HL-60 (cell line): ENCODE measurements around the gene AMFR.

Source experiments
- DNase-seq, 2 experiments: peaks; one replicate each; pipeline ENCODE4 v3.0.0-alpha.2; 2010 to 2020; ENCODE audit warnings: low read depth in 1 of 2, low spot score in 1 of 2
- H3K27ac ChIP-seq: fragments of 250-450 bp; sonication (Bioruptor Pico); replicated peaks from 2 replicates; pipeline ENCODE4 v1.5.1; 2020; ENCODE audit warnings: mild to moderate bottlenecking, moderate library complexity
- H3K27me3 ChIP-seq: fragments of 250-450 bp; sonication (Bioruptor Pico); 2 replicates; pipeline ENCODE4 v1.5.1; 2021; ENCODE audit warnings: mild to moderate bottlenecking, moderate library complexity; ENCODE audit not compliant: insufficient read depth, poor library complexity, severe bottlenecking
- H3K4me3 ChIP-seq: replicated peaks from 2 replicates; pipeline ENCODE4 v1.5.1; 2011; ENCODE audit warnings: mild to moderate bottlenecking, control low read depth, low read length; ENCODE audit not compliant: insufficient read depth
- CTCF ChIP-seq: IDR thresholded peaks from one replicate; pipeline ENCODE4 v1.5.1; 2011; ENCODE audit warnings: low read length, control low read depth, inconsistent platforms; ENCODE audit not compliant: insufficient read depth
- GABPA ChIP-seq: IDR thresholded peaks from 2 replicates; pipeline ENCODE4 v1.6.1; 2012; ENCODE audit warnings: low read depth
- POLR2AphosphoS5 ChIP-seq: IDR thresholded peaks from 2 replicates; pipeline ENCODE4 v1.6.1; 2012; ENCODE audit warnings: low read depth
- REST ChIP-seq: IDR thresholded peaks from 2 replicates; pipeline ENCODE4 v1.6.1; 2012; ENCODE audit warnings: low read depth; ENCODE audit not compliant: insufficient replicate concordance
- SPI1 ChIP-seq: IDR thresholded peaks from 2 replicates; pipeline ENCODE4 v1.6.1; 2012; ENCODE audit warnings: low read depth, mild to moderate bottlenecking, borderline replicate concordance

Gene AMFR

GRCh38 chr16:56417138-56417537, 8.2 kb downstream of the AMFR start:
- H3K27me3 ChIP-seq: no peaks in the 10 kb centered on the region
- H3K4me3 ChIP-seq: no peak overlapping the region
- no peak for DNase-seq
- TF ChIP-seq POLR2AphosphoS5 (no peak), SPI1 (no peak), GABPA (no peak), CTCF (no peak)
- H3K27ac ChIP-seq: no peak overlapping the region

- peak in 1 of 2 experiments; percentile 18 for DNase-seq
- no peak for TF ChIP-seq CTCF
- no peak for TF ChIP-seq GABPA
- TF ChIP-seq REST: no peak
- TF ChIP-seq POLR2AphosphoS5: no peak
- TF ChIP-seq SPI1: no peak
- H3K4me3 ChIP-seq: no peak overlapping the region
- no peak overlapping the region; the same call in 1 of the 2 replicates for H3K27ac ChIP-seq
- H3K27me3 ChIP-seq: no peaks in the 10 kb centered on the region
Measured at GRCh38 chr16:56415875-56416274, 9.5 kb downstream of the AMFR start.

DNA sequence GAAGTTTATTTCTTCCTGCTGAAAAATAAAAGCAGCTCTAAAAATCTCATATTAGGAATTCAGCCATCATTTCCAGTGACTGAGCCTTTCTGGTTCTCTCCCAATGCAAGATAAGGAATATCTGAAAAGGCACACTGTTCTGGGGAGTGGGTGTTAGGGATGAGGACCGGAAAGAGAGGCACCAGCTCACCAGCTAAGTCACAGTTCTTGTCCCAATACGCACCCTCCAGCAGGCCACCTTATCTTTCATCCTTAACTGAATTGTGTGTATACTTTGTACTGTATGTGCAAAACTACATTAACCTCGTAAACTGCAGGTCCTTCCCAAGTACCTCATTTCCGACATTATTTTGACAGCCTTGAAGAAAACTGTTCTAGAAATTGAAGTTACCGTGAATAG, 11.0 kb downstream of the AMFR start:
- Histone ChIP-seq H3K27me3 (no peaks in the 10 kb centered on the region), H3K4me3 (no peak overlapping the region), H3K27ac (no peak overlapping the region)
- DNase-seq: no peak
- no peak for TF ChIP-seq GABPA
- no peak for TF ChIP-seq CTCF
- no peak for TF ChIP-seq REST
- no peak for TF ChIP-seq POLR2AphosphoS5
- TF ChIP-seq SPI1: no peak

DNA sequence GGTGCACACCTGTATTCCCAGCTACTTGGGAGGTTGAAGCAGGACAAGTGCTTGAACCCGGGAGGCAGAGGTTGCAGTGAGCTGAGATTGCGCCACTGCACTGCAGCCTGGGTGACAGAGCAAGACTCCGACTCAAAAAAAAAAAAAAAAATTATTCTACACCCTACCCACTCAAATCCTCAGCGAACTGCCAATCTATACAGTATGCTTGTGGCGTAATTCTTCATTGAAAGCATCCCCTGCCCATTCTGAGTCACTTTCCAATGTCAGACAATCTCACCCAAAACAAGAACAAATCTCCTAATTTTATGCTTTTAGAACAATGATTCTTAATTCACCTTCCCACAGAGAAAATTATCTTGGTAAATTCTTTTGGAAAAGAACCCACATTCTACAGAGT, 12.0 kb downstream of the AMFR start:
- no peak for DNase-seq
- no peak overlapping the region for H3K27ac ChIP-seq
- H3K4me3 ChIP-seq: no peak overlapping the region
- H3K27me3 ChIP-seq: no peaks in the 10 kb centered on the region
- TF ChIP-seq GABPA: no peak
- no peak for TF ChIP-seq REST
- no peak for TF ChIP-seq SPI1
- no peak for TF ChIP-seq CTCF
- no peak for TF ChIP-seq POLR2AphosphoS5
